Measurements from ENCODE around the gene GHR. TPM values are rescaled to one million over a fixed set of nuclear protein-coding genes. Genes with fewer than 3 reads are reported as not detected.

GHR gene
- total RNA-seq, 1 experiment from 2014 or later, result 2.2 TPM

- CTCF ChIA-PET, result interaction anchor here (0.7 to 2.0 kb wide), 7 partner anchors 39 to 234 kb away, joined by 3 to 21 read pairs (median 6); no protein-coding TSS in a partner anchor
- Histone ChIP-seq H3K4me3 (ENCODE audit: low read length) (peak overlapping the region; percentile 73), H3K36me3 (ENCODE audit: low read depth, low read length) (no peaks in the 10 kb centered on the region), H3K4me1 (ENCODE audit: insufficient read depth, low read length) (peaks cover 10% of the 10 kb centered on the region; the same call in 1 of the 2 replicates), H3K9me3 (ENCODE audit: low read length) (no peaks in the 10 kb centered on the region), H3F3A (ENCODE audit: low read length, unreplicated experiment) (no peaks in the 10 kb centered on the region), H3K4me2 (ENCODE audit: low read length) (peak overlapping the region; percentile 98), H4K20me1 (ENCODE audit: low read length) (no peaks in the 10 kb centered on the region), H3K9ac (ENCODE audit: low read length) (peak overlapping the region; percentile 0; the same call in 1 of the 2 replicates), H3K27ac (ENCODE audit: low read length) (no peak overlapping the region), H2AFZ (ENCODE audit: low read length) (peak overlapping the region; percentile 78), H3K27me3 (ENCODE audit: low read length) (no peaks in the 10 kb centered on the region), H3K9me2 (replicated peaks; ENCODE audit: low read length) (peaks cover 7% of the 10 kb centered on the region; the same call in 1 of the 2 replicates), H3K79me2 (ENCODE audit: low read length) (no peaks in the 10 kb centered on the region)
- DNase-seq, result no peak
- TF ChIP-seq CTCF (conservative IDR thresholded peaks at IDR 0.05; ENCODE audit: low read depth, low read length), result no peak
- no peak for TF ChIP-seq EZH2 (IDR thresholded peaks at IDR 0.05; ENCODE audit: low read length, unreplicated experiment)
- TF ChIP-seq EZH2phosphoT487 (IDR thresholded peaks at IDR 0.05; ENCODE audit: borderline replicate concordance, low read length), result no peak
- intact Hi-C loops (cut with micrococcal nuclease), result loop anchor here (1.0 to 5.0 kb wide), 9 partner anchors 120 to 465 kb away; no protein-coding TSS in a partner anchor
- no TSS peak for BruUV-seq (replicated peaks)
- POLR2A ChIA-PET (ENCODE audit: unreplicated experiment), result interaction anchor here (0.6 to 0.7 kb wide), 2 partner anchors 41 to 61 kb away, joined by 3 to 20 read pairs; no protein-coding TSS in a partner anchor
- ATAC-seq, result peak; percentile 13
Measured at GRCh38 chr5:42422656-42423280, 471 bp upstream of the GHR start.

- intact Hi-C loops (cut with micrococcal nuclease), result no loop called here
- Histone ChIP-seq H3K4me1 (ENCODE audit: insufficient read depth, low read length) (peaks cover 10% of the 10 kb centered on the region; the same call in 1 of the 2 replicates), H3K27me3 (ENCODE audit: low read length) (no peaks in the 10 kb centered on the region), H3K4me2 (ENCODE audit: low read length) (no peak overlapping the region), H2AFZ (ENCODE audit: low read length) (no peak overlapping the region), H3F3A (ENCODE audit: low read length, unreplicated experiment) (no peaks in the 10 kb centered on the region), H3K79me2 (ENCODE audit: low read length) (no peaks in the 10 kb centered on the region), H4K20me1 (ENCODE audit: low read length) (no peaks in the 10 kb centered on the region), H3K9me2 (replicated peaks; ENCODE audit: low read length) (no peaks in the 10 kb centered on the region), H3K9ac (ENCODE audit: low read length) (no peak overlapping the region), H3K36me3 (ENCODE audit: low read depth, low read length) (no peaks in the 10 kb centered on the region), H3K4me3 (ENCODE audit: low read length) (no peak overlapping the region), H3K9me3 (ENCODE audit: low read length) (no peaks in the 10 kb centered on the region), H3K27ac (ENCODE audit: low read length) (no peak overlapping the region)
- DNase-seq, result no peak
- no peak for ATAC-seq
- CTCF ChIA-PET, result no interaction called here
- TF ChIP-seq CTCF (conservative IDR thresholded peaks at IDR 0.05; ENCODE audit: low read depth, low read length), result no peak
- no peak for TF ChIP-seq EZH2 (IDR thresholded peaks at IDR 0.05; ENCODE audit: low read length, unreplicated experiment)
- TF ChIP-seq EZH2phosphoT487 (IDR thresholded peaks at IDR 0.05; ENCODE audit: borderline replicate concordance, low read length), result no peak
- POLR2A ChIA-PET (ENCODE audit: unreplicated experiment), result no interaction called here
- no TSS peak for BruUV-seq (replicated peaks)
Measured at GRCh38 chr5:42426016-42426415, 2.8 kb downstream of the GHR start.

GRCh38 chr5:42429694-42430093 is 6.5 kb downstream of the GHR start:
- H3K9me2 ChIP-seq (replicated peaks; ENCODE audit: low read length), result no peaks in the 10 kb centered on the region
- no peaks in the 10 kb centered on the region for H4K20me1 ChIP-seq (ENCODE audit: low read length)
- no peak for TF ChIP-seq CTCF (conservative IDR thresholded peaks at IDR 0.05; ENCODE audit: low read depth, low read length)
- no peak for TF ChIP-seq EZH2 (IDR thresholded peaks at IDR 0.05; ENCODE audit: low read length, unreplicated experiment)
- TF ChIP-seq EZH2phosphoT487 (IDR thresholded peaks at IDR 0.05; ENCODE audit: borderline replicate concordance, low read length), result no peak
- intact Hi-C loops (cut with micrococcal nuclease), result no loop called here
- ATAC-seq, result peak; percentile 56
- no peaks in the 10 kb centered on the region for H3K9me3 ChIP-seq (ENCODE audit: low read length)
- BruUV-seq (replicated peaks), result no TSS peak
- H3K79me2 ChIP-seq (ENCODE audit: low read length), result no peaks in the 10 kb centered on the region
- DNase-seq, result peak; percentile 19
- H3K4me3 ChIP-seq (ENCODE audit: low read length), result no peak overlapping the region
- no peak overlapping the region for H3K27ac ChIP-seq (ENCODE audit: low read length)
- POLR2A ChIA-PET (ENCODE audit: unreplicated experiment), result interaction anchor here (0.7 kb wide), 1 partner anchor 17 kb away, joined by 5 read pairs; no protein-coding TSS in a partner anchor
- peaks cover 5% of the 10 kb centered on the region; the same call in 1 of the 2 replicates for H3K4me1 ChIP-seq (ENCODE audit: insufficient read depth, low read length)
- no peaks in the 10 kb centered on the region for H3K27me3 ChIP-seq (ENCODE audit: low read length)
- no peak overlapping the region for H2AFZ ChIP-seq (ENCODE audit: low read length)
- CTCF ChIA-PET, result no interaction called here
- no peak overlapping the region for H3K4me2 ChIP-seq (ENCODE audit: low read length)
- H3K36me3 ChIP-seq (ENCODE audit: low read depth, low read length), result no peaks in the 10 kb centered on the region
- H3F3A ChIP-seq (ENCODE audit: low read length, unreplicated experiment), result no peaks in the 10 kb centered on the region
- H3K9ac ChIP-seq (ENCODE audit: low read length), result no peak overlapping the region

Measured in PC-3 (cell line).